Non-pigmented ciliary epithelial cell (primary cell): ENCODE measurements around the gene RPL18.
"Not testable (repeated sequence)": the region's sequence is repeated elsewhere in the genome, so short reads cannot be mapped to it uniquely, and the experiment has no call there.

Source experiments
- DNase-seq: peaks from one replicate; pipeline ENCODE4 v3.0.0-alpha.2; 2010; ENCODE audit warnings: low read depth

Gene RPL18

GRCh38 chr19:48644839-48645619 is 26.1 kb upstream of the RPL18 start:
- DNase-seq = no peak

DNA sequence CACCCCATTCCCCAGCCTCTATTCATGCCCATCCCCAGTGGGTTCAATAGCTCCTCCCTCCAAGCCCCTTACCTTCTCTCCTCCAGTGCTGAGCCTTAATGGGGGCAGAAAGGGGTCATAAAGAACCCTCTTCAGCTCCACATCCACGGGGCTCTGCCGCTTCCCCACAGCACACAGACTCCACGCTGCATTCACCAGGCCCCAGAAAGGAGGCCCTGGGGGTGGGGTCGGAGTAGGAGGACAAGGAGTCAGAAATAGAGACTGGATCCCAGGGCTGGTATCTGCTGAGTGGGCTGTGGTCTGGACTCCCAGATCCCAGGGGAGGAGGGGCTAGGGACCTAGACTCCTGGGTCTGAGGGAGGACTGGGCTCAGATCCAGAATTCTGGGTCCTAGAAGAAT is 25.4 kb upstream of the RPL18 start:
- no peak for DNase-seq

DNA sequence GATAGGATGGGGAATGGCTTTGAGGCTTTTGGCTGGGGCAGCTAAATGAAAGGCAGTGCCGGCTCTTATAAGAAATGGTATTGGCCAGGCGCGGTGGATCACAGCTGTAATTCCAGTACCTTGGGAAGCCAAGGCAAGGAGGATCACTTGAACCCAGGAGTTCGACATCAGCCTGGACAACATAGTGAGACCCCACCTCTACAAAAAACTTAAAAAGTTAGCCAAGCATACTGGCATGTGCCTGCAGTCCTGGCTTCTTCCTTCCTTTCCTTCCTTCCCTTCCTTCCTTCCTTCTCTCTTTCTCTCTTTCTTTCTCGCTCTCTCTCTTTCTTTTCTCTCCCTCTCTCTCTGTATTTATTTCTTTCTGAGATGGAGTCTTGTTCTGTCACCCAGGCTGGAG is 23.9 kb upstream of the RPL18 start:
- DNase-seq = no peak

DNA sequence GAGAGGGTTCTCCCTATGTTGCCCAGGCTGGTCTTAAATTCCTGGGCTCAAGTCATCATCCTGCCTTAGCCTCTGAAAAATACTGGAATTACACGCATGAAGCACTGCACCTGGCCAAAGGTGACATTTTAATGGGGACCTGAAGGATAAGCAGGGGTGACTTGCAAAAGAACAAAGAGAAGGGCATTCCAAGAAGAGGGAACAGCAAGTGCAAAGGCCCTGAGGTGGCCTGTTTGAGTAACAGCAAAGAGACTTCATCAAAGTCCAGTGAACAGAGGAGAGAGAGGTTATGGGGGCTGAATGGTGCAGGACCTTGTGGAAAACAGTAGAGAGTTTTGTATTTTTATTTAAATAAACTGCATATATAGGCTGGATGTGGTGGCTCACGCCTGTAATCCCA is 22.9 kb upstream of the RPL18 start:
- DNase-seq = no peak

- DNase-seq = no peak
Measured at GRCh38 chr19:48639483-48640375, 20.8 kb upstream of the RPL18 start.

- no peak for DNase-seq
Measured at GRCh38 chr19:48638831-48639381, 19.9 kb upstream of the RPL18 start.

DNA sequence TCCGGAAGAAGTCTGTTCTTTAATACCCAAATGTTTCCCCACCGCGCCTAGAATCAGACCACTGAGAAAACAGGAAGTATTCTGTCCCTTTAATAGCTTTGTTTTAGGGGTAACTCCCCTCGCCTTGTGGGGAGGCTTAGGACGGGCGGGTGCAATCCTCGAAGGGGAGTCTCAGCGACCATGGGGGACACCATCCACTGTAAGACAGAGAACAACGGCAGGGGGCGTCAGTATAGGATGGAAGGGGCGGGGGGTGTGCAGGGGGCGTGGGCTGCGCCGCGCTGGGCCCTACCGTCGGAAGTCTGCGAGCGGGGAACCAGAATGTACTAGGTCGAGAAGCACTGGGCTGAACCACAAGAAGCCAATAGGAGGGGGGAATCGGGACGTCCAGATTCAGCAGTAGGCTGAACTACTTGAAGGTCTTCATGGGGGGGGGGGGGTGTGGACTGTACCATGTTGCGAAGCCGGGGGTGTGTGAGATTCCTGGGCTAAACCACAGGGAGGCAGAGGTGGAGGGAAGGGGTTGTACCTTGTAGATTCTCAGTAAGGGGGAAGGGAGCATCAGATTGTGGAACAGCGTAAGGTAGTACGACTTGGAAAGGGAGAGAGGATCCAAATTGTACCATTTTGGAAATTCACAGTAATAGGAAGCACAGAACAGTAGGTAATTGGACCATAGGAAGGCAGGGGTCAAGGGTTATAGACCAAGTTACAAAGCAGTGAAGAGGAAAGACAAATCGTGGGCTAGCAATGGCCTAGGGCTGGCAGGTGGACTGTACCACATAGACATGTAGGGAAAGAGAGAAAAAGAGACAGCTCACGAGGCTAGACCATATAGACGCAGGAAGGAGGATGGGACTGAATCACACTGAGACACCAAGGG is 19.2 kb upstream of the RPL18 start:
- no peak for DNase-seq

- no peak for DNase-seq
Measured at GRCh38 chr19:48637449-48637947, 18.5 kb upstream of the RPL18 start.

GRCh38 chr19:48636859-48637448 is 18.0 kb upstream of the RPL18 start, which contains the start of gene DBP:
Gene DBP, minus strand, starts transcription at chr19:48637379. Its CDS starts 385 bp downstream, at chr19:48636994.
- DNase-seq = no peak

- no peak for DNase-seq
Measured at GRCh38 chr19:48635966-48636858, 17.2 kb upstream of the RPL18 start.

GRCh38 chr19:48635263-48635965 is 16.4 kb upstream of the RPL18 start:
- no peak for DNase-seq

GRCh38 chr19:48634424-48635262 is 15.7 kb upstream of the RPL18 start:
- DNase-seq = no peak

GRCh38 chr19:48634036-48634342 is 15.0 kb upstream of the RPL18 start:
- no peak for DNase-seq

- DNase-seq = no peak
Measured at GRCh38 chr19:48633148-48634035, 14.4 kb upstream of the RPL18 start.

- DNase-seq = no peak
Measured at GRCh38 chr19:48632692-48633147, 13.7 kb upstream of the RPL18 start.

DNA sequence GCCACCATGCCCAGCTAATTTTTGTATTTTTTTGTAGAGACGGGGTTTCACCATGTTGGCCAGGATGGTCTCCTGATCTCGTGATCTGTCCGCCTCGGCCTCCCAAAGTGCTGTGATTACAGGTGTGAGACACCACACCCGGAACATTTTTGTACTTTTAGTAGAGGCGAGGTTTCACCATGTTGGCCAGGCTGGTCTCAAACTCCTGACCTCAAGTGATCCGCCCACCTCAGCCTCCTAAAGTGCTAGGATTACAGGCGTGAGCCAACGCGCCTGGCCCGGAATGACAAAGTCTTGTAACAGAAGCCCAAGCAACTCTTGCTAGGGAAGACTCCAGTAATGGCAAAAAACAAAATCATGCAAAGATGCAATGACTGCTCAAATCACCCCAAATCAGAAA is 13.3 kb upstream of the RPL18 start:
- not testable (repeated sequence) for DNase-seq

DNA sequence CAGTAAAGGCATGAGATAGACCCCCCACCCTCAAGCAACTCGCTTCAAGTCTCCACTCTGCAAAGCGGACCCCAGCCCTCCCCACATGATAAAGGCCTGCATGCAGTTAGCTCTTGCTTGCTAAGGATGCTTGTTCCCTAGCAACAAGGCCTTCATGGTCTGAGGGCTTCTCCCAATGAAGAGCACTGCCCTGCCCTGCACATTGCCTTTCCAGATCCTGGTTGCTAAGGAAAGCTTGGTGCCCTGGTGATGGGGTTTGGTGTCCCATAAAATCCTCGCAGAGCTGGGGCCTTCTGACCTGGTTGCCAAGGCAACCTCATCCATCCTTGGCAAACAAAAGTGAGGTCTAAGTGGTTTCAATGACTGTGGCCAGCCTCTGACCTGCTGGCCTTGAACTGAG is 12.2 kb upstream of the RPL18 start:
- DNase-seq = no peak
